Activated T-helper 17 cell treated with anti-CD3 and anti-CD28 coated beads, Interleukin-2, amount 50 U/mL, for 72 hours (primary cell): Measurements from ENCODE around the gene DPF3. TPM values are rescaled to one million over a fixed set of nuclear protein-coding genes. Genes with fewer than 3 reads are reported as not detected.
"Not testable (repeated sequence)": the region's sequence is repeated elsewhere in the genome, so short reads cannot be mapped to it uniquely, and the experiment has no call there.

ENCODE experiments used
- ATAC-seq: fragments of 150-1000 bp; cut with Tn5 transposase; replicated peaks from 2 replicates; pipeline ENCODE4 v1.10.0; 2021; ENCODE audit warnings: mild to moderate bottlenecking, moderate library complexity
- H3K27ac Mint-ChIP-seq: one replicate; pipeline ENCODE4 v1.8.0; 2022; ENCODE audit warnings: mixed read lengths
- H3K27me3 Mint-ChIP-seq: one replicate; pipeline ENCODE4 v1.8.0; 2022; ENCODE audit warnings: mixed read lengths
- H3K36me3 Mint-ChIP-seq: one replicate; pipeline ENCODE4 v1.8.0; 2022; ENCODE audit warnings: low read depth, mild to moderate bottlenecking, mixed read lengths
- H3K4me1 Mint-ChIP-seq: one replicate; pipeline ENCODE4 v1.8.0; 2022; ENCODE audit warnings: mixed read lengths
- H3K4me3 Mint-ChIP-seq: one replicate; pipeline ENCODE4 v1.8.0; 2022; ENCODE audit warnings: mild to moderate bottlenecking, mixed read lengths
- H3K9me3 Mint-ChIP-seq: one replicate; pipeline ENCODE4 v1.8.0; 2022; ENCODE audit warnings: mixed read lengths
- total RNA-seq, 2 donors: library from RNA; stranded (reverse); gene quantifications; one replicate each; pipeline ENCODE4 v1.2.3, GENCODE V29; 2022

The DPF3 gene
- total RNA-seq, 2 donors from 2014 or later: 0.13 to 0.30 TPM

- H3K27me3 Mint-ChIP-seq: no peaks in the 10 kb centered on the region
- no peak overlapping the region for H3K27ac Mint-ChIP-seq
- no peaks in the 10 kb centered on the region for H3K9me3 Mint-ChIP-seq
- no peaks in the 10 kb centered on the region for H3K36me3 Mint-ChIP-seq
- no peak for ATAC-seq
- H3K4me3 Mint-ChIP-seq: no peak overlapping the region
- H3K4me1 Mint-ChIP-seq: no peaks in the 10 kb centered on the region
Observed at GRCh38 chr14:72880164-72880563, 13.7 kb downstream of the DPF3 start.

DNA sequence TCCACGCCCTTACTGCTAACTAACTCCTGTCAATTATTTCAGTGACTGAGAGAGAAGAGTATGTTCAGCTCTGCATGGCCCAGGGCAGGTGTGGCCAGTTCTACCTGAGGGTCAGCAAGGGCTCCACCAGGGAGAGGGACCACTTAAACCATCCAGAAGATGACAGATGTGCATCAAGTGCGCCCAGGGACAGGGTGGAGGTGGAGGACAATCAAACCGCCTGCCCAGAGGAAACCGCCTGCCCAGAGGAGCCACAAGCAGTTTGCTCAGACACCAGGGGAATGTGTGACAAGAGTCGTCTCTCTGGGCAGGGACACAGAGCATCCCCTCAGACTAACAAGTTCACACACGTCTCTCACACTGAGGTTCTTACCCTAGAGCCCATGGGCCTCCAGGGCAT lies 14.5 kb downstream of the DPF3 start:
- no peak overlapping the region for H3K27ac Mint-ChIP-seq
- H3K36me3 Mint-ChIP-seq: no peaks in the 10 kb centered on the region
- no peak for ATAC-seq
- H3K4me3 Mint-ChIP-seq: no peak overlapping the region
- no peaks in the 10 kb centered on the region for H3K4me1 Mint-ChIP-seq
- no peaks in the 10 kb centered on the region for H3K9me3 Mint-ChIP-seq
- no peaks in the 10 kb centered on the region for H3K27me3 Mint-ChIP-seq

DNA sequence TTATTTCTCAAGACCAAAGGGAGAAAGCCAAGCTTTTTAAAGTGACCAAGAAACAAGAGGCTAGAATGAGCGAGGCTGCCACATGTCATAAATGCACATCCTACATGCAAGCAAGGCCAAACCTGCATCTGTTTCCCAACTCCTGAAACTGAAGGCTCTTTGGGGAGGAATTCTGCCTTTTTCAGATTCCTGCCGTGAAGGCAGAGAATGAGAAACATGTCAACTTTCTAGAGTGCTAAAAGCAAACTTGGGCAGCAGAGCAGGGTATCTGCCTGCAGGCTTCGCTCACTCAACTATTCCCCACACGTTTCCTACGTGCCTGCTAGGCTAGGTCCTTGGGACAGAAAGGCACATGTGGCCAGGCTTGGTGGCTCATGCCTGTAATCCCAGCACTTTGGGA lies 15.2 kb downstream of the DPF3 start:
- no peak for ATAC-seq
- no peak overlapping the region for H3K4me3 Mint-ChIP-seq
- no peaks in the 10 kb centered on the region for H3K36me3 Mint-ChIP-seq
- H3K9me3 Mint-ChIP-seq: no peaks in the 10 kb centered on the region
- H3K4me1 Mint-ChIP-seq: no peaks in the 10 kb centered on the region
- no peaks in the 10 kb centered on the region for H3K27me3 Mint-ChIP-seq
- no peak overlapping the region for H3K27ac Mint-ChIP-seq

- Mint-ChIP-seq H3K27me3 (no peaks in the 10 kb centered on the region), H3K4me1 (no peaks in the 10 kb centered on the region), H3K27ac (no peak overlapping the region), H3K9me3 (no peaks in the 10 kb centered on the region), H3K36me3 (no peaks in the 10 kb centered on the region), H3K4me3 (no peak overlapping the region)
- ATAC-seq: no peak
Observed at GRCh38 chr14:72876710-72877063, 17.2 kb downstream of the DPF3 start.

- Mint-ChIP-seq H3K4me1 (no peaks in the 10 kb centered on the region), H3K27me3 (no peaks in the 10 kb centered on the region), H3K9me3 (no peaks in the 10 kb centered on the region), H3K27ac (no peak overlapping the region), H3K36me3 (no peaks in the 10 kb centered on the region), H3K4me3 (no peak overlapping the region)
- no peak for ATAC-seq
Observed at GRCh38 chr14:72876005-72876709, 17.7 kb downstream of the DPF3 start.

DNA sequence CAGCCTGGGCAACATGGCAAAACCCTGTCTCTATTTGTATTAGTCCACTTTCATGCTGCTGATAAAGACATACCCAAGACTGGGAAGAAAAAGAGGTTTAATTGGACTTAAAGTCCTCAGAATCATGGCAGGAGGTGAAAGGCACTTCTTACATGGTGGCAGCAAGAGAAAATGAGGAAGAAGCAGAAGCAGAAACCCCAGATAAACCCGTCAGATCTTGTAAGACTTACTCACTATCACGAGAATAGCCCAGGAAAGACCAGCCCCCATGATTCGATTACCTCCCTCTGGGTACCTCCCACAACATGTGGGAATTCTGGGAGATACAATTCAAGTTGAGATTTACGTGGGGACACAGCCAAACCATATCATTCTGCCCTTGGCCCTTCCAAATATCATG lies 23.0 kb downstream of the DPF3 start:
- H3K27me3 Mint-ChIP-seq, H3K27ac Mint-ChIP-seq, H3K9me3 Mint-ChIP-seq, ATAC-seq, H3K36me3 Mint-ChIP-seq, H3K4me1 Mint-ChIP-seq, H3K4me3 Mint-ChIP-seq: not testable (repeated sequence)

- no peaks in the 10 kb centered on the region for H3K9me3 Mint-ChIP-seq
- H3K4me3 Mint-ChIP-seq: no peak overlapping the region
- H3K4me1 Mint-ChIP-seq: no peaks in the 10 kb centered on the region
- H3K27ac Mint-ChIP-seq: no peak overlapping the region
- no peaks in the 10 kb centered on the region for H3K36me3 Mint-ChIP-seq
- H3K27me3 Mint-ChIP-seq: no peaks in the 10 kb centered on the region
- no peak for ATAC-seq
Observed at GRCh38 chr14:72869407-72870329, 24.2 kb downstream of the DPF3 start.

- H3K4me1 Mint-ChIP-seq: no peaks in the 10 kb centered on the region
- no peaks in the 10 kb centered on the region for H3K27me3 Mint-ChIP-seq
- no peaks in the 10 kb centered on the region for H3K9me3 Mint-ChIP-seq
- no peak overlapping the region for H3K4me3 Mint-ChIP-seq
- no peak for ATAC-seq
- no peaks in the 10 kb centered on the region for H3K36me3 Mint-ChIP-seq
- no peak overlapping the region for H3K27ac Mint-ChIP-seq
Observed at GRCh38 chr14:72868500-72868899, 25.4 kb downstream of the DPF3 start.

DNA sequence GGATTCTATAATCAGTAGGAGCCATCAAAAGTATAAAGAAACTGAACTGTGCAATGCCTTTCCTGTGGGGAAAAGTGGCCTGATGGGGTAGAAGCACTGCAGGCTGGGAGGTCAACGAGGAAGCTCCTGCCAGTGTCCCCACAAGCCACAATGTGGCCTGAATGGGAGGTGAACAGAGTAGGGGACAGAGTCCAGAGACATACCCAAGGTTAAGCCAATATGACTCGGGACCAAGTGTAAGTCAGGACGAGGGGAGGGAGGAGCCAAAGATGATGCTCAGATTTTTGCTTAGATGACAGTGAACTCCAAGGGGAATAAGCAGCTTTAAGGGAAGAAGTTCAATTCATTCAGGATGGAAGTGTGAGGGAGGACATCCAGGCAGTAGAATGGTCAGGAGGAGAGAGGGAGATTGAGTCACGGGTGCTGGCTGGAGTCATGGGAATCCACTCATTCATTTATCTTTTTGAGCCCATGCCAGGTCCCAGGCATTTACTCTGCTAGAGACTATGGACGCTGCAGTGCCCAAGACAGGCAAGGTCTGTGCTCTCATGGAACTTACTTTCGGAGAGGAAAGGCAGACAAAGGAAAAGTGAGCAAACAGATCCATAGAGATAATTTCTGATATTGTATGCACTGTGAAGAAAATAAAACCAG lies 29.1 kb downstream of the DPF3 start:
- Mint-ChIP-seq H3K27ac (no peak overlapping the region), H3K4me1 (no peaks in the 10 kb centered on the region), H3K4me3 (no peak overlapping the region), H3K36me3 (no peaks in the 10 kb centered on the region), H3K9me3 (no peaks in the 10 kb centered on the region), H3K27me3 (peaks cover 5% of the 10 kb centered on the region)
- no peak for ATAC-seq

GRCh38 chr14:72863216-72864006 lies 30.5 kb downstream of the DPF3 start:
- H3K4me1 Mint-ChIP-seq: no peaks in the 10 kb centered on the region
- ATAC-seq: no peak
- H3K27ac Mint-ChIP-seq: no peak overlapping the region
- peaks cover 5% of the 10 kb centered on the region for H3K27me3 Mint-ChIP-seq
- H3K4me3 Mint-ChIP-seq: no peak overlapping the region
- no peaks in the 10 kb centered on the region for H3K36me3 Mint-ChIP-seq
- no peaks in the 10 kb centered on the region for H3K9me3 Mint-ChIP-seq

DNA sequence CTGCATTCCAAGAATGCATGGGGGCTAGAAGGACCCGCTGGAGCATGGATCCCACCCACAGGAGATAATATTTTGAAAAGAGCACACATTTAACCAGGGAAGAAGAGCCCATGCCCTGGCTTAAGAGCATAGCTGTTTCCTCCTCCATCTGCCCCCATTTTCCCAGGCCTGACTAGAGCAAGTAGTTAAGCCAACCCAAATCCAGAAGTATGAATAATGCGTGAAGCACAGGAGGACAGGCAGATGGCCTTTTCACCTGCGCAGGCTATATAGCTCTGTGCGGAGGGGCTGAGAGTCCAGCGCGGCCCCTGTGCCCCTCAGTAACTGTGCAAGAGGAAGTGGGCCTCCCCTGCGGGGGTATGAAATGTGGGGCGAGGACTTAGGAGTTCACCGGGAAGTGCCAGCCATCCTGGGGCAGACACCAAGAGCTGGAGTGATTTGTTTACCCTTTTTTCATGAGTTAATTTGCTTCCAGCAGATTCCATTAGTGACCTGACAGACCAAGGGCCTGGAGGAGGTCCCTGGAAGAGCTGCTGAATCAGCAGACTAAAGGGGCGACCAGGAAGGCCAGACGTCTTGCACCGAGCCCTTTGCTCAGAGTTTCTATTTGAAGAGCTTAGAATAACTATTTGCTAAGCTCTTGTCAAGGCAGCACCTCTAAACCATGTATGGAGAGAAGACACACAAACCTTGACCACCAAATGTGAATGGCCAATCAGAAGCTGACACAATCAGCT lies 37.2 kb downstream of the DPF3 start:
- Mint-ChIP-seq H3K4me3 (no peak overlapping the region), H3K27ac (no peak overlapping the region), H3K36me3 (no peaks in the 10 kb centered on the region), H3K27me3 (no peaks in the 10 kb centered on the region), H3K4me1 (no peaks in the 10 kb centered on the region), H3K9me3 (no peaks in the 10 kb centered on the region)
- no peak for ATAC-seq

DNA sequence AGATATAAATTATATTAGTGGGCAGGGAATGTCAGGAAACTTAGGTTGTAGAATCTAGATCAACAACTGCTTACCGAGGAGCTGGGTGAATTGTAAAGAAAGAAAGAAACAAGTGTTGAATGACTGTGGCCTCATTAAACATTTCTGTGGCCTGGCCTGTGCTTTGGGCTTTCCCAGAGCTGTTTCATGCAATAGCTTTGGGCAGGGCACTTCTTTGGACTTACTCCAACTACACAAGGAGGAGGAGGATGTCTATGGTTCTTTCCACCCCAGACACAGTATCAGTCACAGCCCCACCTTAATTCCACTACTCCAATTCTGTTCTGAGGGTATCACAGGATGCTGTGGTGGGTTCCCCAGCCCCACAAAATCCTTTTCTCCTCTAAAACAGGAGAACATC lies 38.0 kb downstream of the DPF3 start:
- Mint-ChIP-seq H3K36me3 (no peaks in the 10 kb centered on the region), H3K27me3 (no peaks in the 10 kb centered on the region), H3K9me3 (no peaks in the 10 kb centered on the region), H3K27ac (no peak overlapping the region), H3K4me3 (no peak overlapping the region), H3K4me1 (no peaks in the 10 kb centered on the region)
- no peak for ATAC-seq

GRCh38 chr14:72852194-72852593 lies 41.7 kb downstream of the DPF3 start:
- ATAC-seq: no peak
- no peaks in the 10 kb centered on the region for H3K4me1 Mint-ChIP-seq

GRCh38 chr14:72851635-72852034 lies 42.3 kb downstream of the DPF3 start:
- H3K27me3 Mint-ChIP-seq: peaks cover 6% of the 10 kb centered on the region

More at GRCh38 chr14:72852194-72852593, 41.7 kb downstream of the DPF3 start:
- Mint-ChIP-seq H3K4me3 (no peak overlapping the region), H3K27me3 (peaks cover 6% of the 10 kb centered on the region), H3K27ac (no peak overlapping the region), H3K9me3 (no peaks in the 10 kb centered on the region), H3K36me3 (no peaks in the 10 kb centered on the region)

More at GRCh38 chr14:72851635-72852034, 42.3 kb downstream of the DPF3 start:
- H3K4me3 Mint-ChIP-seq: no peak overlapping the region
- ATAC-seq: no peak
- H3K4me1 Mint-ChIP-seq: no peaks in the 10 kb centered on the region
- H3K27ac Mint-ChIP-seq: no peak overlapping the region
- no peaks in the 10 kb centered on the region for H3K9me3 Mint-ChIP-seq
- no peaks in the 10 kb centered on the region for H3K36me3 Mint-ChIP-seq
